GM18909 (cell line): ENCODE results near the gene UNC5CL.
"Not testable (repeated sequence)": the region's sequence is repeated elsewhere in the genome, so short reads cannot be mapped to it uniquely, and the experiment has no call there.

ENCODE experiments used
- ATAC-seq: cut with Tn5 transposase; IDR thresholded peaks from one replicate; pipeline ENCODE4 v1.9.1; 2021; ENCODE audit warnings: mild to moderate bottlenecking; ENCODE audit not compliant: unreplicated experiment, poor library complexity

The UNC5CL gene

GRCh38 chr6:41040940-41041536 lies 2.0 kb upstream of the UNC5CL start:
- ATAC-seq, result no peak

- no peak for ATAC-seq
Measured at GRCh38 chr6:41040101-41040939, 1.3 kb upstream of the UNC5CL start.

- ATAC-seq, result no peak
Measured at GRCh38 chr6:41038205-41038604, 816 bp downstream of the UNC5CL start.

GRCh38 chr6:41037107-41037900 lies 1.7 kb downstream of the UNC5CL start:
- no peak for ATAC-seq

- no peak for ATAC-seq
Measured at GRCh38 chr6:41036601-41037000, 2.4 kb downstream of the UNC5CL start.

GRCh38 chr6:41036186-41036585 lies 2.8 kb downstream of the UNC5CL start:
- no peak for ATAC-seq

GRCh38 chr6:41033776-41034175 lies 5.2 kb downstream of the UNC5CL start:
- no peak for ATAC-seq

GRCh38 chr6:41032830-41033229 lies 6.2 kb downstream of the UNC5CL start:
- ATAC-seq, result no peak

GRCh38 chr6:41028561-41029412 lies 10.2 kb downstream of the UNC5CL start:
- no peak for ATAC-seq

GRCh38 chr6:41027799-41028560 lies 11.0 kb downstream of the UNC5CL start:
- peak; percentile 88 for ATAC-seq

- ATAC-seq, result no peak
Measured at GRCh38 chr6:41027241-41027640, 11.8 kb downstream of the UNC5CL start.

GRCh38 chr6:41025966-41026530 lies 13.0 kb downstream of the UNC5CL start:
- ATAC-seq, result no peak

GRCh38 chr6:41023114-41023513 lies 15.9 kb downstream of the UNC5CL start:
- no peak for ATAC-seq

- ATAC-seq, result no peak
Measured at GRCh38 chr6:41022294-41022693, 16.7 kb downstream of the UNC5CL start.

- no peak for ATAC-seq
Measured at GRCh38 chr6:41021832-41022231, 17.2 kb downstream of the UNC5CL start.

- ATAC-seq, result no peak
Measured at GRCh38 chr6:41017663-41018062, 21.4 kb downstream of the UNC5CL start.

- not testable (repeated sequence) for ATAC-seq
Measured at GRCh38 chr6:41015860-41016259, 23.2 kb downstream of the UNC5CL start.

GRCh38 chr6:41014780-41015179 lies 24.2 kb downstream of the UNC5CL start:
- ATAC-seq, result no peak

- no peak for ATAC-seq
Measured at GRCh38 chr6:41013466-41014153, 25.4 kb downstream of the UNC5CL start.
